Cardiac fibroblast (primary cell): ENCODE data around the gene SLC25A14.
A peak's percentile ranks its signal among the peaks of the same experiment; 100 is the strongest.
"Not testable (repeated sequence)": the region's sequence is repeated elsewhere in the genome, so short reads cannot be mapped to it uniquely, and the experiment has no call there.

Experiments used
- DNase-seq, 2 donors: peaks; one replicate each; pipeline versions ENCODE4 v3.0.0 to v3.0.0-alpha.2; 2010; ENCODE audit warnings: low read depth in 2 of 2
- H3K4me3 ChIP-seq, 2 donors: replicated peaks in 1 of 2; 1 replicate in 1 of 2; 2 replicates in 1 of 2; pipeline ENCODE4 v1.5.1; 2011; ENCODE audit warnings: low read depth in 2 of 2, low read length in 2 of 2, mild to moderate bottlenecking in 2 of 2, moderate library complexity in 1 of 2
- TF ChIP-seq, protein P1 (sequence below): IDR thresholded peaks from one replicate; pipeline ENCODE4 v1.5.1; 2011; ENCODE audit warnings: low read depth, mild to moderate bottlenecking, low read length, inconsistent platforms

Gene SLC25A14

GRCh38 chrX:130301405-130301804 lies 38.3 kb upstream of the SLC25A14 start:
- DNase-seq = no peak
- TF ChIP-seq, protein P1, sequence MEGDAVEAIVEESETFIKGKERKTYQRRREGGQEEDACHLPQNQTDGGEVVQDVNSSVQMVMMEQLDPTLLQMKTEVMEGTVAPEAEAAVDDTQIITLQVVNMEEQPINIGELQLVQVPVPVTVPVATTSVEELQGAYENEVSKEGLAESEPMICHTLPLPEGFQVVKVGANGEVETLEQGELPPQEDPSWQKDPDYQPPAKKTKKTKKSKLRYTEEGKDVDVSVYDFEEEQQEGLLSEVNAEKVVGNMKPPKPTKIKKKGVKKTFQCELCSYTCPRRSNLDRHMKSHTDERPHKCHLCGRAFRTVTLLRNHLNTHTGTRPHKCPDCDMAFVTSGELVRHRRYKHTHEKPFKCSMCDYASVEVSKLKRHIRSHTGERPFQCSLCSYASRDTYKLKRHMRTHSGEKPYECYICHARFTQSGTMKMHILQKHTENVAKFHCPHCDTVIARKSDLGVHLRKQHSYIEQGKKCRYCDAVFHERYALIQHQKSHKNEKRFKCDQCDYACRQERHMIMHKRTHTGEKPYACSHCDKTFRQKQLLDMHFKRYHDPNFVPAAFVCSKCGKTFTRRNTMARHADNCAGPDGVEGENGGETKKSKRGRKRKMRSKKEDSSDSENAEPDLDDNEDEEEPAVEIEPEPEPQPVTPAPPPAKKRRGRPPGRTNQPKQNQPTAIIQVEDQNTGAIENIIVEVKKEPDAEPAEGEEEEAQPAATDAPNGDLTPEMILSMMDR = no peak
- no peak overlapping the region for H3K4me3 ChIP-seq

GRCh38 chrX:130301977-130302376 lies 37.7 kb upstream of the SLC25A14 start:
- DNase-seq = no peak
- TF ChIP-seq, protein P1 = no peak

GRCh38 chrX:130304587-130305368 lies 34.9 kb upstream of the SLC25A14 start:
- no peak for DNase-seq
- no peak overlapping the region for H3K4me3 ChIP-seq
- TF ChIP-seq, protein P1 = no peak

More at GRCh38 chrX:130301977-130302376, 37.7 kb upstream of the SLC25A14 start:
- H3K4me3 ChIP-seq = no peak overlapping the region

DNA sequence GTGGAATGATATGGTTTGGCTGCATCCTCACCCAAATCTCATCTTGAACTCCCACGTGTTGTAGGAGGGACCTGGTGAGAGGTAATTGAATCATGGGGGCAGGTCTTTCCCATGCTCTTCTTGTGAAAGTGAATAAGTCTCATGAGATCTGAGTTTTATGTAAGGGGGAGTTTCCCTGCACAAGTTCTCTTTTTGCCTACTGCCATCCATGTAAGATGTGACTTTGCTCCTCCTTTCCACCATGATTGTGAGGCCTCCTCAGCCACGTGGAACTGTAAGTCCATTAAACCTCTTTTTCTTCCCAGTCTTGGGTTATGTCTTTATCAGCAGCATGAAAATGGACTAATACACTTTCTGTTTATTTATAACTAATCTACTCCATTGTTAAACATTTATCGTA lies 19.8 kb upstream of the SLC25A14 start:
- not testable (repeated sequence) for H3K4me3 ChIP-seq, DNase-seq

- no peak overlapping the region for H3K4me3 ChIP-seq
- TF ChIP-seq, protein P1 = no peak
- DNase-seq = no peak
Measured at GRCh38 chrX:130321550-130321949, 18.2 kb upstream of the SLC25A14 start.

DNA sequence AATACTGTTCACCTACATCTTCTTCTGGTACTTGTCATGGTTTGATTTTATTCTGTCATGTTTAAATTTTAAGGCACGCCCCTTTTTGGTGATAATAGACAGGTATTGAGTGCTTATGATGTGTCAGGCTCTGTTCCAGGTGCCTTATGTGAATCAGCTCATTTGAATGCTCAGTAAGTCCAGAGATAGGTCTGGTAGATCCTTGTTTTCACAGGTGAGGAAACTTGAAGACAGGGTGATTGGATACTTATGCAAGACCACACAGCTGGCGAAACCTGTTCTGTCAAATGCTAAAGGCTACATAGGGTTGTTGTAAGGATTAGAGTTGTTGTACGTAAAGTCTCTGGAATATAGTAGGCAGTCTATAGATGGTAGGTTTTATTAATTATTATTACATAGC lies 9.6 kb upstream of the SLC25A14 start:
- no peak for DNase-seq
- H3K4me3 ChIP-seq = no peak overlapping the region
- TF ChIP-seq, protein P1 = no peak

- TF ChIP-seq, protein P1 = peak; percentile 42
- H3K4me3 ChIP-seq = no peak overlapping the region
- DNase-seq = peak; percentile 51 to 52
Measured at GRCh38 chrX:130330706-130331105, 9.0 kb upstream of the SLC25A14 start.
